ENCODE results near the gene AIF1L.

AIF1L gene

GRCh38 chr9:131080589-131080988, 15.7 kb upstream of the AIF1L start:
- TF ChIP-seq ZFX (IDR thresholded peaks at IDR 0.05; ENCODE audit: borderline replicate concordance): no peak
- no peak for TF ChIP-seq CTCF (IDR thresholded peaks at IDR 0.05)
- H3K27ac ChIP-seq: no peak overlapping the region

- no peak for TF ChIP-seq ZFX (IDR thresholded peaks at IDR 0.05; ENCODE audit: borderline replicate concordance)
- no peak for TF ChIP-seq CTCF (IDR thresholded peaks at IDR 0.05)
- no peak overlapping the region for H3K27ac ChIP-seq
These were observed 14.5 kb upstream of the AIF1L start for GRCh38 chr9:131081868-131082267.

- TF ChIP-seq ZFX (IDR thresholded peaks at IDR 0.05; ENCODE audit: borderline replicate concordance) (no peak), CTCF (IDR thresholded peaks at IDR 0.05) (no peak)
- H3K27ac ChIP-seq: no peak overlapping the region
These were observed 13.4 kb upstream of the AIF1L start for GRCh38 chr9:131082774-131083512.

GRCh38 chr9:131084661-131085369, 11.5 kb upstream of the AIF1L start:
- no peak overlapping the region for H3K27ac ChIP-seq
- TF ChIP-seq CTCF (IDR thresholded peaks at IDR 0.05) (no peak), ZFX (IDR thresholded peaks at IDR 0.05; ENCODE audit: borderline replicate concordance) (no peak)

- TF ChIP-seq CTCF (IDR thresholded peaks at IDR 0.05) (no peak), ZFX (IDR thresholded peaks at IDR 0.05; ENCODE audit: borderline replicate concordance) (no peak)
- no peak overlapping the region for H3K27ac ChIP-seq
These were observed 10.8 kb upstream of the AIF1L start for GRCh38 chr9:131085370-131086122.

- H3K27ac ChIP-seq: no peak overlapping the region
- no peak for TF ChIP-seq ZFX (IDR thresholded peaks at IDR 0.05; ENCODE audit: borderline replicate concordance)
These were observed 8.9 kb upstream of the AIF1L start for GRCh38 chr9:131087354-131087893.

GRCh38 chr9:131090025-131090787, 6.1 kb upstream of the AIF1L start:
- TF ChIP-seq CTCF (IDR thresholded peaks at IDR 0.05) (no peak), ZFX (IDR thresholded peaks at IDR 0.05; ENCODE audit: borderline replicate concordance) (no peak)
- H3K27ac ChIP-seq: no peak overlapping the region

All from 22Rv1 (cell line).